Mesendoderm (in vitro differentiated cells): ENCODE data around the gene STK32B.

Source experiments
- DNase-seq: peaks from one replicate; pipeline ENCODE4 v3.0.0; 2013
- H2AK5ac ChIP-seq: 2 replicates; pipeline ENCODE4 v1.6.1; 2013; ENCODE audit warnings: low read length, inconsistent platforms
- H2BK120ac ChIP-seq: 2 replicates; pipeline ENCODE4 v1.6.1; 2013; ENCODE audit warnings: low read depth, mild to moderate bottlenecking, low read length, moderate library complexity, mixed read lengths
- H2BK15ac ChIP-seq: replicated peaks from 2 replicates; pipeline ENCODE4 v1.6.1; 2013; ENCODE audit warnings: low read depth, mild to moderate bottlenecking, moderate library complexity
- H2BK5ac ChIP-seq: 2 replicates; pipeline ENCODE4 v1.6.1; 2013; ENCODE audit warnings: low read length, inconsistent platforms
- H3K18ac ChIP-seq: 2 replicates; pipeline ENCODE4 v1.6.1; 2013; ENCODE audit warnings: mild to moderate bottlenecking, low read length, mixed read lengths
- H3K23ac ChIP-seq: one replicate; pipeline ENCODE4 v1.6.1; 2013; ENCODE audit warnings: low read length
- H3K27ac ChIP-seq: 2 replicates; pipeline ENCODE4 v1.5.1; 2013; ENCODE audit warnings: low read depth, mild to moderate bottlenecking, inconsistent platforms, low read length, moderate library complexity
- H3K27me3 ChIP-seq: 2 replicates; pipeline ENCODE4 v1.6.1; 2013; ENCODE audit warnings: low read length, control low read depth, mild to moderate bottlenecking, inconsistent platforms; ENCODE audit not compliant: insufficient read depth, poor library complexity
- H3K36me3 ChIP-seq: 2 replicates; pipeline ENCODE4 v1.6.1; 2013; ENCODE audit warnings: low read length, inconsistent platforms; ENCODE audit not compliant: control insufficient read depth, insufficient read depth
- H3K4ac ChIP-seq: one replicate; pipeline ENCODE4 v1.6.1; 2013; ENCODE audit warnings: low read depth, mild to moderate bottlenecking, low read length, moderate library complexity
- H3K4me1 ChIP-seq: 2 replicates; pipeline ENCODE4 v1.6.1; 2013; ENCODE audit warnings: low read depth, low read length, inconsistent platforms; ENCODE audit not compliant: control insufficient read depth
- H3K4me2 ChIP-seq: 2 replicates; pipeline ENCODE4 v1.6.1; 2013; ENCODE audit warnings: low read length
- H3K4me3 ChIP-seq: 2 replicates; pipeline ENCODE4 v1.5.1; 2013; ENCODE audit warnings: mild to moderate bottlenecking, low read length
- H3K56ac ChIP-seq: one replicate; pipeline ENCODE4 v1.6.1; 2013; ENCODE audit warnings: low read length
- H3K79me1 ChIP-seq: 2 replicates; pipeline ENCODE4 v1.6.1; 2013; ENCODE audit warnings: low read length, inconsistent platforms
- H3K79me2 ChIP-seq: 2 replicates; pipeline ENCODE4 v1.6.1; 2013; ENCODE audit warnings: mild to moderate bottlenecking, low read length; ENCODE audit not compliant: control insufficient read depth, insufficient read depth
- H3K9ac ChIP-seq: 2 replicates; pipeline ENCODE4 v1.6.1; 2013; ENCODE audit warnings: low read length, inconsistent platforms
- H4K5ac ChIP-seq: one replicate; pipeline ENCODE4 v1.6.1; 2013; ENCODE audit warnings: low read length
- H4K8ac ChIP-seq: one replicate; pipeline ENCODE4 v1.6.1; 2013; ENCODE audit warnings: low read depth, mild to moderate bottlenecking, control low read depth, low read length, moderate library complexity
- WGBS: extraction: QIAGEN DNeasy Blood & Tissue Kit; methylation state at CpG from one replicate; pipeline ENCODE4 v1.1.7; 2013; ENCODE audit warnings: low lambda C conversion rate, missing lambda C conversion rate; ENCODE audit not compliant: insufficient coverage; ENCODE audit errors: extremely low coverage; 5-methylcytosine and 5-hydroxymethylcytosine counted together

The STK32B gene

GRCh38 chr4:5374994-5375393 is 323.7 kb downstream of the STK32B start:
- H3K79me2 ChIP-seq, result no peaks in the 10 kb centered on the region
- H3K23ac ChIP-seq, result no peak overlapping the region
- H3K27me3 ChIP-seq, result no peaks in the 10 kb centered on the region
- DNase-seq, result no peak
- H3K4me1 ChIP-seq, result no peaks in the 10 kb centered on the region
- no peak overlapping the region for H3K4me3 ChIP-seq
- no peak overlapping the region for H4K8ac ChIP-seq
- H3K4ac ChIP-seq, result no peak overlapping the region
- no peak overlapping the region for H2BK15ac ChIP-seq
- no peak overlapping the region for H3K27ac ChIP-seq
- H4K5ac ChIP-seq, result no peak overlapping the region
- no peak overlapping the region for H3K9ac ChIP-seq
- H3K4me2 ChIP-seq, result no peak overlapping the region
- no peaks in the 10 kb centered on the region for H3K79me1 ChIP-seq
- no peaks in the 10 kb centered on the region for H3K36me3 ChIP-seq
- H3K18ac ChIP-seq, result no peak overlapping the region
- no peak overlapping the region for H3K56ac ChIP-seq
- no peak overlapping the region for H2BK120ac ChIP-seq
- no CpG with 5 or more reads among the region's 6 CpGs for WGBS
- H2BK5ac ChIP-seq, result no peak overlapping the region
- no peak overlapping the region for H2AK5ac ChIP-seq

DNA sequence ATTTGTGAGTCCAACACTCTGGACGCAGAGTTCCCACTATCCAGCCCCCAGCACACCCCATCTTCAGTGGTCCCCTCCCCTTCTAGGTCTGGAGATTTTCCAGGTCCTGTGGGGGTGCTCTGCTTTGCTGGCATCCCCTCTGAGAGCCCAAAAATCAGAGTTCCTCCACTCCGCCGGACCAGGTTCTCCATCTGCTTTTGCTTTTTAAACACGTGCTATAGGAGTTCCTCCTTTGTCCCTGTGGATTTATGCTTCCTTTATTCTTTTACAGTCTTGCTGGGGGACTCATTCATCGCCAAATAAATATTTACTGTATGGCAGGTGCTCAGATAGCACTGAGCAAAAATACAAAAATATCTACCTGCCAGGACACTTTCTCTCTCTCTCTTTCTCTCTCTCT is 324.7 kb downstream of the STK32B start:
- Histone ChIP-seq H2BK5ac (no peak overlapping the region), H3K27me3 (no peaks in the 10 kb centered on the region), H3K9ac (no peak overlapping the region), H3K79me1 (no peaks in the 10 kb centered on the region), H3K18ac (no peak overlapping the region), H4K8ac (no peak overlapping the region), H3K27ac (no peak overlapping the region), H3K4me3 (no peak overlapping the region), H2AK5ac (no peak overlapping the region), H2BK15ac (no peak overlapping the region), H3K36me3 (no peaks in the 10 kb centered on the region), H4K5ac (no peak overlapping the region), H3K4ac (no peak overlapping the region), H3K79me2 (no peaks in the 10 kb centered on the region), H3K56ac (no peak overlapping the region), H3K4me2 (no peak overlapping the region), H2BK120ac (no peak overlapping the region), H3K4me1 (no peaks in the 10 kb centered on the region), H3K23ac (no peak overlapping the region)
- no CpG with 5 or more reads among the region's 5 CpGs for WGBS
- no peak for DNase-seq

GRCh38 chr4:5378002-5378401 is 326.7 kb downstream of the STK32B start:
- no CpG with 5 or more reads among the region's 8 CpGs for WGBS
- Histone ChIP-seq H3K4me1 (no peaks in the 10 kb centered on the region), H4K5ac (no peak overlapping the region), H2AK5ac (no peak overlapping the region), H3K56ac (no peak overlapping the region), H3K4ac (no peak overlapping the region), H3K9ac (no peak overlapping the region), H2BK120ac (no peak overlapping the region), H3K79me1 (no peaks in the 10 kb centered on the region), H3K4me2 (no peak overlapping the region), H3K36me3 (no peaks in the 10 kb centered on the region), H3K27ac (no peak overlapping the region), H3K23ac (no peak overlapping the region), H2BK15ac (no peak overlapping the region), H3K4me3 (no peak overlapping the region), H2BK5ac (no peak overlapping the region), H3K18ac (no peak overlapping the region), H3K27me3 (no peaks in the 10 kb centered on the region), H3K79me2 (no peaks in the 10 kb centered on the region), H4K8ac (no peak overlapping the region)
- DNase-seq, result peak; percentile 8

DNA sequence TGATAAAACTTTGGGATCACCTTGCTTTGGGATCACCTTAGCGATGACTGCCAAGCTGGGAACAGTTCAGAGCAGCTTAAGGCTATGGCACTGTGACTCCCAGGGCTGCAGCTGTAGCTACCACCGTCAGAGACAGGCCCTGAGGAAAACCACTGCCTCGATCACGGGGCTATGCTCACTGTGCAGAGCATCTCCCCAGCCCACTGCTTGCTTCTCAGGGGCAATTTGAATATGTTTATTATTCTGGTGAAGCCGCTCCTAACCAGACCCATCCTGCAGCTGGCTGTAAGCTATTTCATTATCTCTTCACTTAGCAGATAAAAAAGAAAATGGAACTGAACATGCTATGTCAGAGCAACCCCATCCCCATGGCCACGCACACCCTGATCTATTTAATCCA is 328.6 kb downstream of the STK32B start:
- no peak overlapping the region for H3K9ac ChIP-seq
- H2AK5ac ChIP-seq, result no peak overlapping the region
- no peak overlapping the region for H3K27ac ChIP-seq
- H2BK15ac ChIP-seq, result no peak overlapping the region
- no peaks in the 10 kb centered on the region for H3K79me2 ChIP-seq
- no peaks in the 10 kb centered on the region for H3K79me1 ChIP-seq
- no peak overlapping the region for H3K23ac ChIP-seq
- H3K4me3 ChIP-seq, result no peak overlapping the region
- no peak overlapping the region for H4K8ac ChIP-seq
- no CpG with 5 or more reads among the region's 6 CpGs for WGBS
- no peak overlapping the region for H2BK5ac ChIP-seq
- no peak overlapping the region for H3K18ac ChIP-seq
- H3K4me1 ChIP-seq, result no peaks in the 10 kb centered on the region
- H3K27me3 ChIP-seq, result no peaks in the 10 kb centered on the region
- H4K5ac ChIP-seq, result no peak overlapping the region
- no peak for DNase-seq
- H3K4ac ChIP-seq, result no peak overlapping the region
- H3K56ac ChIP-seq, result no peak overlapping the region
- H3K4me2 ChIP-seq, result no peak overlapping the region
- no peaks in the 10 kb centered on the region for H3K36me3 ChIP-seq
- H2BK120ac ChIP-seq, result no peak overlapping the region

DNA sequence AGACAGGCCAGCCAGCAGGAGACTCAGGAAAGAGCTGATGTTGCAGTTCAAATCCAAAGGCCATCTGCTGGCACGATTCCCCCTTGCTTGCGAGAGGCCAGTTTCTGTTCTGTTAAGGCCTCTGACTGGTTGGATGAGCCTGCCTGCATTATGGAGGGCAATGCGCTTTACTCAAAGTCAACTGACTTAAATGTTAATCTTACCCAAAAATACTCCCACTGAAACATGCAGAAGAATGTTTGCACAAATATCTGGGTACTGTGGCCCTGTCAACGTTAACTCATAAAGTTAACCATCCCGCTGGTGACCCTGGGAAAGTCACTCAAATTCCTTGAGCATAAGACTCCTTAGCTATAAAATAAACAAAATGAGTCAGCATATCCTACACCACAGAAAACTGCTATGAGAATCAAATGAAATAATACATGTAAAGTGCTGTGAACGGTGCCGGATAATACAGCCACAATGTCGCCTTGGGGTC is 330.7 kb downstream of the STK32B start:
- Histone ChIP-seq H2BK15ac (no peak overlapping the region), H4K5ac (no peak overlapping the region), H3K4ac (no peak overlapping the region), H3K4me2 (no peak overlapping the region), H3K79me2 (no peaks in the 10 kb centered on the region), H3K4me3 (no peak overlapping the region), H3K27me3 (no peaks in the 10 kb centered on the region), H3K36me3 (no peaks in the 10 kb centered on the region), H3K56ac (no peak overlapping the region), H3K27ac (no peak overlapping the region), H4K8ac (no peak overlapping the region), H3K23ac (no peak overlapping the region), H2AK5ac (no peak overlapping the region), H3K9ac (no peak overlapping the region), H2BK120ac (no peak overlapping the region), H3K18ac (no peak overlapping the region), H3K4me1 (no peaks in the 10 kb centered on the region), H3K79me1 (no peaks in the 10 kb centered on the region), H2BK5ac (no peak overlapping the region)
- WGBS, result no CpG with 5 or more reads among the region's 8 CpGs
- no peak for DNase-seq

GRCh38 chr4:5383191-5383980 is 332.1 kb downstream of the STK32B start:
- no peak overlapping the region for H3K9ac ChIP-seq
- H2BK15ac ChIP-seq, result no peak overlapping the region
- H3K27ac ChIP-seq, result no peak overlapping the region
- WGBS, result no CpG with 5 or more reads among the region's 11 CpGs
- no peak overlapping the region for H2BK120ac ChIP-seq
- H3K79me2 ChIP-seq, result no peaks in the 10 kb centered on the region
- no peaks in the 10 kb centered on the region for H3K79me1 ChIP-seq
- no peaks in the 10 kb centered on the region for H3K27me3 ChIP-seq
- H2BK5ac ChIP-seq, result no peak overlapping the region
- H2AK5ac ChIP-seq, result no peak overlapping the region
- H3K23ac ChIP-seq, result no peak overlapping the region
- H3K4me2 ChIP-seq, result no peak overlapping the region
- H4K8ac ChIP-seq, result no peak overlapping the region
- no peak overlapping the region for H3K4me3 ChIP-seq
- no peak overlapping the region for H3K4ac ChIP-seq
- H3K36me3 ChIP-seq, result no peaks in the 10 kb centered on the region
- no peaks in the 10 kb centered on the region for H3K4me1 ChIP-seq
- no peak for DNase-seq
- H3K56ac ChIP-seq, result no peak overlapping the region
- no peak overlapping the region for H4K5ac ChIP-seq
- no peak overlapping the region for H3K18ac ChIP-seq
